GM10248 (cell line): ENCODE results near the gene NECTIN4.

Source experiments
- CTCF ChIA-PET: fragments of 300-600 bp; sonication (Branson Sonifier 250); formaldehyde crosslinking; extraction: SDS; loops from one replicate; lab custom pipeline; 2021; ENCODE audit warnings: antibody characterized with exemption; lab: Yijun Ruan, JAX
- POLR2A ChIA-PET: fragments of 350-650 bp; sonication (Branson Sonifier 250); formaldehyde crosslinking; extraction: SDS; loops from one replicate; lab custom pipeline; 2020; ENCODE audit warnings: antibody characterized with exemption; lab: Yijun Ruan, JAX
- DNase-seq: peaks from one replicate; pipeline ENCODE4 v3.0.0; 2012; ENCODE audit errors: extremely low spot score
- CTCF ChIP-seq: IDR thresholded peaks from 2 replicates; pipeline ENCODE4 v1.5.1; 2012; ENCODE audit warnings: mild to moderate bottlenecking, low read depth; ENCODE audit errors: extremely low read depth, missing control alignments, control extremely low read depth

Gene NECTIN4

GRCh38 chr1:161089251-161089924 lies at the start of gene NECTIN4:
Gene NECTIN4 (minus strand): TSS chr1:161089558. CDS start chr1:161089296, 262 bp downstream.
- no peak for TF ChIP-seq CTCF

GRCh38 chr1:161138431-161138830 lies 49.1 kb upstream of the NECTIN4 start:
- no peak for TF ChIP-seq CTCF
- ChIA-PET CTCF (interaction anchor here (1.0 to 8.1 kb wide), 12 partner anchors 9 to 141 kb away, joined by 3 to 71 read pairs (median 6); partner anchors contain the start of genes ARHGAP30, KLHDC9, TSTD1 and UFC1), POLR2A (interaction anchor here (0.6 kb wide), 1 partner anchor 18 kb away, joined by 4 read pairs; no protein-coding TSS in a partner anchor)
- no peak for DNase-seq

More at GRCh38 chr1:161089251-161089924, at the start of gene NECTIN4:
- no peak for DNase-seq
- ChIA-PET POLR2A (no interaction called here), CTCF (interaction anchor here (1.0 to 9.2 kb wide), 5 partner anchors 8 to 28 kb away, joined by 3 to 73 read pairs (median 7); partner anchors contain the start of genes ARHGAP30 and KLHDC9)

- POLR2A ChIA-PET, result interaction anchor here (0.7 to 0.8 kb wide), 2 partner anchors 16 to 1962 kb away, joined by 3 to 4 read pairs; partner anchors contain the start of gene UFC1
- no peak for TF ChIP-seq CTCF
- CTCF ChIA-PET, result interaction anchor here (1.0 to 8.1 kb wide), 11 partner anchors 9 to 140 kb away, joined by 3 to 71 read pairs (median 6); partner anchors contain the start of genes ARHGAP30, KLHDC9, TSTD1 and UFC1
- DNase-seq, result no peak
Measured at GRCh38 chr1:161137881-161138280, 48.5 kb upstream of the NECTIN4 start.

GRCh38 chr1:161133220-161133740 lies 43.9 kb upstream of the NECTIN4 start:
- no peak for DNase-seq
- TF ChIP-seq CTCF, result no peak
- ChIA-PET CTCF (interaction anchor here (0.8 to 4.0 kb wide), 16 partner anchors 8 to 100 kb away, joined by 3 to 18 read pairs (median 5); partner anchors contain the start of genes KLHDC9, NIT1, PFDN2 and USF1), POLR2A (interaction anchor here (0.7 to 1.3 kb wide), 7 partner anchors 12 to 36 kb away, joined by 3 to 14 read pairs (median 4); partner anchors contain the start of genes UFC1 and USP21)

- CTCF ChIA-PET, result interaction anchor here (0.8 to 4.0 kb wide), 15 partner anchors 7 to 100 kb away, joined by 3 to 18 read pairs (median 5); partner anchors contain the start of genes KLHDC9 and USF1
Measured at GRCh38 chr1:161132410-161133219, 43.3 kb upstream of the NECTIN4 start, which contains the start of gene DEDD. Gene DEDD (minus strand): TSS chr1:161132667. CDS start chr1:161124462, 8,205 bp downstream.

More at GRCh38 chr1:161132410-161133219, 43.3 kb upstream of the NECTIN4 start, which contains the start of gene DEDD:
- POLR2A ChIA-PET, result interaction anchor here (0.6 to 1.3 kb wide), 11 partner anchors 11 to 1218 kb away, joined by 3 to 14 read pairs (median 4); partner anchors contain the start of genes UFC1, USF1 and USP21
- DNase-seq, result peak; percentile 93
- no peak for TF ChIP-seq CTCF
